ENCODE data around the gene SPIRE2. TPM values are rescaled to one million over a fixed set of nuclear protein-coding genes. Genes with fewer than 3 reads are reported as not detected.
"Not testable (repeated sequence)": the region's sequence is repeated elsewhere in the genome, so short reads cannot be mapped to it uniquely, and the experiment has no call there.

SPIRE2 gene
- total RNA-seq, 1 donor from 2014 or later: 24.2 TPM

- peak overlapping the region; percentile 16 for H3K27ac Mint-ChIP-seq
- H3K9me3 Mint-ChIP-seq (ENCODE audit: low read depth): no peaks in the 10 kb centered on the region
- TF ChIP-seq, protein P1, sequence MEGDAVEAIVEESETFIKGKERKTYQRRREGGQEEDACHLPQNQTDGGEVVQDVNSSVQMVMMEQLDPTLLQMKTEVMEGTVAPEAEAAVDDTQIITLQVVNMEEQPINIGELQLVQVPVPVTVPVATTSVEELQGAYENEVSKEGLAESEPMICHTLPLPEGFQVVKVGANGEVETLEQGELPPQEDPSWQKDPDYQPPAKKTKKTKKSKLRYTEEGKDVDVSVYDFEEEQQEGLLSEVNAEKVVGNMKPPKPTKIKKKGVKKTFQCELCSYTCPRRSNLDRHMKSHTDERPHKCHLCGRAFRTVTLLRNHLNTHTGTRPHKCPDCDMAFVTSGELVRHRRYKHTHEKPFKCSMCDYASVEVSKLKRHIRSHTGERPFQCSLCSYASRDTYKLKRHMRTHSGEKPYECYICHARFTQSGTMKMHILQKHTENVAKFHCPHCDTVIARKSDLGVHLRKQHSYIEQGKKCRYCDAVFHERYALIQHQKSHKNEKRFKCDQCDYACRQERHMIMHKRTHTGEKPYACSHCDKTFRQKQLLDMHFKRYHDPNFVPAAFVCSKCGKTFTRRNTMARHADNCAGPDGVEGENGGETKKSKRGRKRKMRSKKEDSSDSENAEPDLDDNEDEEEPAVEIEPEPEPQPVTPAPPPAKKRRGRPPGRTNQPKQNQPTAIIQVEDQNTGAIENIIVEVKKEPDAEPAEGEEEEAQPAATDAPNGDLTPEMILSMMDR (IDR thresholded peaks at IDR 0.05; ENCODE audit: unreplicated experiment): no peak
- H3K36me3 Mint-ChIP-seq (ENCODE audit: insufficient read depth): peaks cover 10% of the 10 kb centered on the region
- H3K4me1 Mint-ChIP-seq (ENCODE audit: low read depth): peaks cover 5% of the 10 kb centered on the region
- peak overlapping the region; percentile 78 for H3K4me3 Mint-ChIP-seq (ENCODE audit: low read depth)
- DNase-seq (ENCODE audit: low spot score, unreplicated experiment): no peak
- H3K27me3 Mint-ChIP-seq: no peaks in the 10 kb centered on the region
Observed at GRCh38 chr16:89815639-89816348, 12.5 kb upstream of the SPIRE2 start.

- H3K4me3 Mint-ChIP-seq (ENCODE audit: low read depth): not testable (repeated sequence)
Observed at GRCh38 chr16:89818851-89819403, 9.3 kb upstream of the SPIRE2 start.

DNA sequence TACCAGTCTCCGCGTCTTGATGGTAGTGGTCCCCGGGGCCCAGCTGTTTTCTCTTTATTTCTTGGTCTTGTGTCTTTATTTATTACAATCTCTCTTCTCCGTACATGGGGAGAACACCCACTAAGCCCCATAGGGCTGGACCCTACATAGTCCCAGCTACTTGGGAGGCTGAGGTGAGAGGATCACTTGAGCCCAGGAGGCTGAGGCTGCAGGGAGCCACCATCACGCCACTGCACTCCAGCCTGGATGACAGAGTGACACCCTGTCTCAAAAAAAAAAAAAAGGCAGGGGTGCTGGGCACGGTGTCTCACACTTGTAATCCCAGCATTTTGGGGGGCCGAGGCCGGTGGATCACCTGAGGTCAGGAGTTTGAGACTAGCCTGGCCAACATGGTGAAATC lies 8.8 kb upstream of the SPIRE2 start:
- not testable (repeated sequence) for H3K27ac Mint-ChIP-seq; DNase-seq (ENCODE audit: low spot score, unreplicated experiment); H3K4me3 Mint-ChIP-seq (ENCODE audit: low read depth); H3K27me3 Mint-ChIP-seq; H3K9me3 Mint-ChIP-seq (ENCODE audit: low read depth); H3K36me3 Mint-ChIP-seq (ENCODE audit: insufficient read depth)
- H3K4me1 Mint-ChIP-seq (ENCODE audit: low read depth): peaks cover 22% of the 10 kb centered on the region

More at GRCh38 chr16:89818851-89819403, 9.3 kb upstream of the SPIRE2 start:
- not testable (repeated sequence) for H3K27me3 Mint-ChIP-seq; H3K9me3 Mint-ChIP-seq (ENCODE audit: low read depth); H3K36me3 Mint-ChIP-seq (ENCODE audit: insufficient read depth); DNase-seq (ENCODE audit: low spot score, unreplicated experiment)
- Mint-ChIP-seq H3K27ac (peak overlapping the region; percentile 10), H3K4me1 (ENCODE audit: low read depth) (peaks cover 22% of the 10 kb centered on the region)

DNA sequence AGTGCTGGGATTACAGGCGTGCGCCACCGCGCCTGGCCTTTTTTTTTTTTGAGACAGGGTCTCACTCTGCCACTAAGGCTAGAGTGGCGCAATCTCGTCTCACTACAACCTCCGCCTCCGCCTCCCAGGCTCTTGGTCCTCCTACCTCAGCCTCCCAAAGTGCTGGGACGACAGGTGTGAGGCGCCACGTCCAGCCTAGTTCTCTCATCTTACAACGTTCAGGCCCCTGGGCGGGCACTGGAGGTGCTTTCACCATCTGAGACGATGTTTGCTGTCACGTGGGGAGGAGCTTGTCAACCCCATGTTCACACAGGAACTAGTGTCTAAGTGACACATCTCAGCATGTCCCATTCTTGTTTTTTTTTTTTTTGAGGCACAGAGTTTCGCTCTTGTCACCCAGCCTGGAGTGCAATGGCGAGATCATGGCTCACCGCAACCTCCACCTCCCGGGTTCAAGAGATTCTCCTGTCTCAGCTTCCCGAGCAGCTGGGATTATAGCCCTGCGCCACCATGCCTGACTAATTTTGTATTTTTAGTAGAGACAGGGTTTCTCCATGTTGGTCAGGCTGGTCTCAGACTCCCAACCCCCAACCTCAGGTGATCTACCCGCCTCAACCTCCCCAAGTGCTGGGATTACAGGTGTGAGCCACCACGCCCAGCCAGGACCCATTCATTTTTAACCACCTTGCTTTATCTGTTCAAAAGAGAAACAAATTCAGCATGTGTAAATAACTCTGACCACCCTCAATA lies 6.7 kb upstream of the SPIRE2 start:
- no peak overlapping the region for H3K4me3 Mint-ChIP-seq (ENCODE audit: low read depth)

GRCh38 chr16:89822188-89823086 lies 5.8 kb upstream of the SPIRE2 start:
- H3K27ac Mint-ChIP-seq: peak overlapping the region; percentile 97
- H3K4me3 Mint-ChIP-seq (ENCODE audit: low read depth): no peak overlapping the region
- no peak for DNase-seq (ENCODE audit: low spot score, unreplicated experiment)
- H3K27me3 Mint-ChIP-seq: no peaks in the 10 kb centered on the region
- peaks cover 6% of the 10 kb centered on the region for H3K36me3 Mint-ChIP-seq (ENCODE audit: insufficient read depth)
- no peaks in the 10 kb centered on the region for H3K9me3 Mint-ChIP-seq (ENCODE audit: low read depth)
- TF ChIP-seq, protein P1 (IDR thresholded peaks at IDR 0.05; ENCODE audit: unreplicated experiment): no peak
- peaks cover 24% of the 10 kb centered on the region for H3K4me1 Mint-ChIP-seq (ENCODE audit: low read depth)

More for the DNA sequence above, 6.7 kb upstream of the SPIRE2 start:
- Mint-ChIP-seq H3K9me3 (ENCODE audit: low read depth) (no peaks in the 10 kb centered on the region), H3K27me3 (no peaks in the 10 kb centered on the region), H3K4me1 (ENCODE audit: low read depth) (peaks cover 22% of the 10 kb centered on the region), H3K27ac (peak overlapping the region; percentile 97), H3K36me3 (ENCODE audit: insufficient read depth) (peaks cover 6% of the 10 kb centered on the region)
- DNase-seq (ENCODE audit: low spot score, unreplicated experiment): no peak
- TF ChIP-seq, protein P1 (IDR thresholded peaks at IDR 0.05; ENCODE audit: unreplicated experiment): no peak
